GM18519 (cell line): ENCODE measurements around the gene ZP3.
"Not testable (repeated sequence)": the region's sequence is repeated elsewhere in the genome, so short reads cannot be mapped to it uniquely, and the experiment has no call there.

Experiments
- ATAC-seq: cut with Tn5 transposase; IDR thresholded peaks from one replicate; pipeline ENCODE4 v1.9.1; 2021; ENCODE audit warnings: mild to moderate bottlenecking, moderate library complexity; ENCODE audit not compliant: unreplicated experiment, low FRiP score

The ZP3 gene

DNA sequence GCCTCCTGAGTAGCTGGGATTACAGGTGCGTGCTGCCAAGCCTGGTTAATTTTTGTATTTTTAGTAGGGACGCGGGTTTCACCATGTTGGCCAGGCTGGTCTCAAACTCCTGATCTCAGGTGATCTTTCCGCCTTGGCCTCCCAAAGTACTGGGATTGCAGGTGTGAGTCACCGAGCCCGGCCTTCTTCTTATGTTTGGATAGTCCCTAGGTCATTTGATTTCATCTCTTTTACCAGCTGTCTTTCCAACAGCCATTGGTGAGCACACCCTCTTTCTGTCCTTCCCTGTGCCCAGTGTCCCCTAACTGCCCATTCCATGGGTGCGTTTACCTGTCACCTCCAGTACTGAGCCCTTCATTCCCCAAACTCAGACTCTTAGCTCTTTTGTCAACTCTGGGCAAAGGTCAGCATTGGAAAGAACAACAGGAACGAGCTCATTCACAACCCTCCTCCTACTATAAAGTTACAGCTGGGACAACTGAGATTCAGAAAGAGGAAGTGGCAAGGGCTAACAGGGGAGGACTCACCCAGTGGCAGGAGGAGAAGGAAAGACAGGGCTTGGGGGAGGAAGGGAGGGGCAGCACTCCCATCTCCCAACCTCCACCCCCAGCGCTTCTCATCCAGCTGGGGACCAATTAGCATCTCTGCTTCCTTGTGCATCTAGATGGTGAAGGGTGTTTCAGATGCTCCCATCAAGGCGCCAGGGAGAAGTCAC is 20.8 kb upstream of the ZP3 start:
- no peak for ATAC-seq

DNA sequence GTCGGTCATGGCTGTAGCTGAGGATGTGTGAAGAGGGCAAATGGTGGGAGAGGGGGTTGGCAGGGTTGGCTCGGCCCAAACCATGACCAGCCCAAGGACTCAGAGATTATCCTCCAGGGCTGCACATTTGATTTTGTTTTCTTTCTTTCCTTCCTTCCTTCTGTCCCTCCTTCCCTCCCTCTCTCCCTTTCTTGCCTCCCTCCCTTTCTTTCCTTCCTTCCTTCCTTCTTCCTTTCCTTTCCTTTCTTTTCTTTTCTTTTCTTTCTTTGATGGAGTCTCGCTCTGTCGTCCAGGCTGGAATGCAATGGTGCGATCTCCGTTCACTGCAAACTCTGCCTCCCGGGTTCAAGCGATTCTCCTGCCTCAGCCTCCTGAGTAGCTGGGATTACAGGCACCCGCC is 19.0 kb upstream of the ZP3 start:
- ATAC-seq = no peak

DNA sequence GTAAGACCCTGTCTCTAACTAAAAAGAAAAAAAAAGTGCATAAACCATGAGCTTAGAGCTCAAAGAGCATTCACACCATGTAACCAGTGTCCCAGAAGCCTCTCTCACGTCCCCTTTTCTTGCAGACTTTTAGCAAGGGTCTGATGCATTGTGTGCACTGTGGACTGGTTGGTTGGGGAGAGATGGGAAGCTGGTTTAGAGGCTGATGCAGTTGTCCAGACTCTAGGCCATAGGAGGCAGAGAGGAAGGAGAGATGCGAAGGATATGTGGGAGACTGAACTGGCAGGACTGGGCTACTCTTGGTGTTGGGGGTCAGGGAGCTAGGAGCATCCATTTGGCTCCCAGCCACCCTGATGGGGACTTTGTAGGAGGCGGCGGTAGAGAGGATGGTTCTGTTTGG is 17.0 kb upstream of the ZP3 start:
- ATAC-seq = no peak

DNA sequence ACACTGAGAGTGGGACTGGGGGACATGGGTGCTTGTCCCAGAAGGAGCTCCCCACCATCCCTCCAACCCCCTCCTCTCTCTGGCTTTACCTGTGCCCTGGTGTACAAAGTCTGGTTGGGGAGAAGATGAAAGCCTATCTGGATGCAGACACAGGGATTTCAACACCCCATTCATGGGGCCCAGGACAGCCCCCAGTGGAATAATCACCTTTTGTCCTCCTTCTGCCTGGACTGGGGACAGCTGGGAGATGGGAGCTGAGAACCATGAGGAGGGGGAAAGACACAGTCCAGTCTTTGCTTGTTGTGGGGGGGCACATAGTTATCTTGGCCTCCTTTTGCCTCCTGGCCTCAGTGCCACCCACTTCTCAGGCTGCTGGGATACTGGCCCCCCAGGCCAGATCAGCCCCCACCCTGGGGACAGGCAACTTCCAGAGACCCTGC is 16.6 kb upstream of the ZP3 start:
- no peak for ATAC-seq

DNA sequence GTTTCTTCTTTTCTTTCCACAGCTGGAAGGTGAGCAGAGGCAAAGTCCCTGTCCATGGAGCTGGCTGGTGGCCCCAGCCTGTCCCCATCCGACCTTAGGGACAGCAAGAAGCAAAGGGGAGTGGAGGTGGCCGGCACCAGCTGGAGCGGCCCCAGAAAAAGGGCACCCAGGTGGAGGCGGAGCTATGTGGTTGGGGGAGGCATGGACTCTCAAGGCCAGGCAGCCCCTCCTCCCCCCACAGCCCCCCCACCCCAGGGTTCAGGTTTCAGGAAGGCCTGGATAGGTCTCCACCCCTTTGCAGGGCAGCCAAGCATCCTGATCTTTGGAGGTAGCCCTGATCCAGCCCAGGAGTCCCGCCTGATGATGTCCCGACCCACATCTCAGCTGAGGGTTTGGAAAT is 15.2 kb upstream of the ZP3 start, which contains the start of gene SSC4D:
TSS of gene SSC4D (minus strand) at position 161 of the 400 bp plus-strand sequence. CDS start 5,258 bp downstream, outside the sequence.
- ATAC-seq = no peak

DNA sequence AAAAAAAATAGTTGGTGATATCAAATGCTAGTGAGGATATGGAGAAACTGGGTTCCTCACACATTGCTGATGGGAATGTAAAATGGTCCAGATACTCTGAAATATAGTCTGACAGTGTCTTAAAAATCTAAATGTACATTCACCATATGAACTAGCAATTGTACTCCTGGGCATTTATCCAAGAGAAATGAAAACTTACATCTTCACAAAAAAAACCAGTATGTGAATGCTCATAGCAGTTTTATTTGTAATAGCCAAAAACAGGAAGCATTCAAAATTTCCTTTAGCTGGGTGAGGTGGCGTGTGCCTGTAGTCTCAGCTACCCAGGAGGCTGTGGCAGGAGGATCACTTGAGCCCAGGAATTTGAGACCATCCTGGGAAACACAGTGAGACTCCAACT is 13.1 kb upstream of the ZP3 start:
- ATAC-seq = no peak

DNA sequence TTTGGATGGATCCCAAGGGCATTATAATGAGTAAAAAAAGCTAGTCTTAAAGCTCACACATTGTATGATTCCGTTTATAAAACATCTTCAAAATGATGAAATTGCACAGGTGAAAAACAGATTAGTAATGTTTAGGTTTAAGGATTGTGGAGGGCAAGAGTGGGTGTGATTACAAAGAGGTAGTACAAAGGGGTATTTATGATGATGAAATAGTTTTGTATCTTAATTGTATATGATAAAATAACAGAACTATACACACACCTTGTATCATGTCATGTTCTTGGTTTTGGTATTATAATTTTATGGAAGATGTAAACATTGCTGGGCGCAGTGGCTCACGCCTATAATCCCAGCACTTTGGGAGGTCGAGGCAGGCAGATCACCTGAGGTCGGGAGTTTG is 12.5 kb upstream of the ZP3 start:
- no peak for ATAC-seq

DNA sequence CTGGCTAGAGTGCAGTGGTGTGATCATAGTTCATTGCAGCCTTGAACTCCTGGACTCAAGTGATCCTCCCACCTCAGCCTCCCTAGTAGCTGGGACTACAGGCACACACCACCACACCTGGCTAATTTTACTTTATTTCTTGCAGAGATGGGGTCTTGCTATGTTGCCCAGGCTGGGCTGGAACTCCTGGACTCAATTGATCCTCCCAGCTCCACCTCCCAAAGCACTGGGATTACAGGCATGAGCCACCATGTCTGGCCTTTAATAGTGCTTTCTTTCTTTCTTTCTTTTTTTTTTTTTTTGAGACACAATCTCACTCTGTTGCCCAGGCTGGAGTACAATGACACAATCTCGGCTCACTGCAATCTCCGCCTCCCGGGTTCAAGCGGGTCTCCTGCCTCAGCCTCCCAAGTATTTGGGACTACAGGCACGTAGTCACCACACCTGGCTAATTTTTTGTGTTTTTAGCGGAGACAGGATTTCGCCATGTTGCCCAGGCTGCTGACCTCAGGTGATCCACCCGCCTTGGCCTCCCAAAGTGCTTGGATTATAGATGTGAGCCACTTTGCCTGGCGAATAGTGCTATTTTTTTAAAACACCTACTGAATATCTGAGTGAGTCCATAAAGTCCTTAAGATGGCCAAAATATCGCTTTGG is 7.0 kb upstream of the ZP3 start:
- ATAC-seq = not testable (repeated sequence)

DNA sequence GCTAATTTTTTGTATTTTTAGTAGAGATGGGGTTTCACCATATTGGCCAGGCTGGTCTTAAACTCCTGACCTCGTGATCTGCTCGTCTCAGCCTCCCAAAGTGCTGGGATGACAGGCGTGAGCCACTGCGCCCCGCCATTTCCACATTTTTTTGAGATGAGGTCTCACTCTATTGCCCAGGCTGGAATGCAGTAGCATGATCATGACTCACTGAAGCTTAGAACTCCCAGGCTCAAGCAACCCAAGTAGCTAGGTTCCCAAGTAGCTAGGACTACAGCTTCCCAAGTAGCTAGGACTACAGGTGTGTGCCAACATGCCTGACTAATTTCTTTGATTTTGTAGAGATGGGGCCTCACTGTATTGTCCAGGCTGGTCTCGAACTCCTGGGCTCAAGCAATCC is 3.7 kb upstream of the ZP3 start:
- not testable (repeated sequence) for ATAC-seq

DNA sequence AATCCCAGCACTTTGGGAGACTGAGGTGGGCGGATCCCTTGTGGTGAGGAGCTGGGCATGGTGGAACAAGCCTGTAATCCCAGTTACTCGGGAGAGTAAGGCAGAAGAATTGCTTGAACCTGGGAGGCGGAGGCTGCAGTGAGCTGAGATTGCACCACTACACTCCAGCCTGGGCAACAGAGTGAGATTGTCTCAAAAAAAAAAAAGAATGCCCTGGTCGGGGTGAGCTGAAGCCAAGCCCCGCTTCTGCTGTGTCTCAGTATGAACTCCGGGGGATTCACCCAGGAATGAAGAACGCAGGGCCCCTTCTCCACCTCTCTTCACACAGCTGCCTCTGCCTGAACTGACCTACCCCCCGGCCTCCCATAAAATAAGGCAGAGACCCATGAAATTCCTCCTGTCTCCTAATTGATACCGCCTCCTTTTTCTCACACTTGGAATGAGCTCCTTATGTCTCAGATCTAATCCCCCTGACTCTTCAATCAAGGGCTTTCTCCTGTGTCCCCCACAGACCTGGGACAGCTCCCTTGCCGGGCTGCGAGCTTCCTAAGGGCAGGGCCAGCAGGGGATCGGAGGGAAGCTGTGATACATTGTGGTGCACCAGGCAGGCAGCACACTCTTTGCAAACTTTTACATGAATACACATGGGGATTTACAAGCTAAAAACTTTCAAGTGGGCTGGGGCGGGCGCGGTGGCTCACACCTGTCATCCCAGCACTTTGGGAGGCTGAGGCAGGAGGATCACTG is 911 bp upstream of the ZP3 start:
- ATAC-seq = no peak

DNA sequence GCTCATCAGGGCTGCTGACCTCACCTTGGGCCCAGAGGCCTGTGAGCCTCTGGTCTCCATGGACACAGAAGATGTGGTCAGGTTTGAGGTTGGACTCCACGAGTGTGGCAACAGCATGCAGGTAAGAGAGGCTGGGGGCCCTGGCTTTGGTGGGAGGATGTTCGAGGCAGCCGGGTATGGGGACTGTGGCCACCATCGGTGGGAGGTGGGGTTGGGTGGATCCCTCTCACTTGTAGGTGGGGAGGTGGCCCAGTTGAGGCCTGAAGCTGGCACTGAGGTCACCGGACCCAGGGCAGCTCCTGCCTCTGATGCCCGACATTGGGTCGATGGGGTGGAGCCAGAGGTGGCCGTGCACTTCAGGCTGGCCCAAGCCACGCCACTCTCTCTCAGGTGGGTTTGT is 406 bp downstream of the ZP3 start:
- ATAC-seq = no peak

DNA sequence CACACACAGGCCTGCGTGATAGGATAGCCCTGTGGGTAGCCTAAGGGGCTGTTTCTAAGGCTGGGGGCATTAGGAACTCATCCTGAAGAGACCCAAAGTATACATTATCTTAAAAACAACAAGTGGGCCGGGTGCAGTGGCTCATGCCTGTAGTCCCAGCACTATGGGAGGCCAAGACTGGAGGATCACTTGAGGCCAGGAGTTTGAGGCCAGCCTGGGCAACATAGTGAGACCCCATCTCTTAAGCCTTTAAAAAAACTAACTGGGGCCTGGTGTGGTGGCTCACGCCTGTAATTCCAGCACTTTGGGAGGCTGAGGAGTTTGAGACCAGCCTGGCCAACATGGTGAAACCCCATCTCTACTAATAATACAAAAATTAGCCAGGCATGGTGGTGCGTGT is 808 bp downstream of the ZP3 start:
- ATAC-seq = not testable (repeated sequence)

DNA sequence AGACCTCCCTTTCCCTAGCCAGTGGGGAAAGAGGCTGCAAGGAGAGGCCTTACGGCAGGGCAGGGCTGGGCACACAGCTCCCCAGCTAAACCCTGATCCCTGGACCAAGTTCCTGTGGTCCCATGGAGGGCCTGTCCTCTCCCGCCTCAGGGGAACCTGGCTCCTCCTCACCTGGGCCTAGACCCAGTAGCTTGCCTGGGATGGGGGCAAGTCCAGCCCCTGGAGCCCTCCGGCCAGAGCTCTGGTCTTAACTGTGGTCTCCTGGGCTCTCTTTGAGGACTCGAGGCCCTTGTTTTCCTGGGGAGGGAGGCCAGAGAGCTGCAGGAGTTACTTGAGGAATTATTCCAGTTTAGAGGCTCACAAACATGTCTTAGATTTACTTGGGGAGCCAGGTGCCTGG is 1.5 kb downstream of the ZP3 start:
- ATAC-seq = no peak

DNA sequence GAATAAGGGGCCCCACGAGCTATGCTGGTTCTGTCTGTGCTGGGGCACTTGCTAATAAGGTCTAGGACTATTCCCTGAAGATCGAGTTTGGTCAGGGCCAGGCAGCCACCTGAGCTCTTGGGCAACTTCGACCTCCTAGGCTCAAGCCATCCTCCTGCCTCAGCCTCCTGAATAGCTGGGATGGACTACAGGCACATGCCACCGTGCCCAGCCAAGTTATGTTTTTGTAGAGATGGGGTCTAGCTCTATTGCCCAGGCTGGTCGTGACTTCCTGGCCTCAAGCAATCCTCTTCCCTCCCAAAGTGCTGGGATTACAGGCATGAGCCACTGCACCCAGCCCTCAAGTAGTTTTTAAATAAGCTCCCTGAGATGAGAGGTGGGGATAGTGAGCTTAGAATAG is 2.9 kb downstream of the ZP3 start:
- no peak for ATAC-seq

DNA sequence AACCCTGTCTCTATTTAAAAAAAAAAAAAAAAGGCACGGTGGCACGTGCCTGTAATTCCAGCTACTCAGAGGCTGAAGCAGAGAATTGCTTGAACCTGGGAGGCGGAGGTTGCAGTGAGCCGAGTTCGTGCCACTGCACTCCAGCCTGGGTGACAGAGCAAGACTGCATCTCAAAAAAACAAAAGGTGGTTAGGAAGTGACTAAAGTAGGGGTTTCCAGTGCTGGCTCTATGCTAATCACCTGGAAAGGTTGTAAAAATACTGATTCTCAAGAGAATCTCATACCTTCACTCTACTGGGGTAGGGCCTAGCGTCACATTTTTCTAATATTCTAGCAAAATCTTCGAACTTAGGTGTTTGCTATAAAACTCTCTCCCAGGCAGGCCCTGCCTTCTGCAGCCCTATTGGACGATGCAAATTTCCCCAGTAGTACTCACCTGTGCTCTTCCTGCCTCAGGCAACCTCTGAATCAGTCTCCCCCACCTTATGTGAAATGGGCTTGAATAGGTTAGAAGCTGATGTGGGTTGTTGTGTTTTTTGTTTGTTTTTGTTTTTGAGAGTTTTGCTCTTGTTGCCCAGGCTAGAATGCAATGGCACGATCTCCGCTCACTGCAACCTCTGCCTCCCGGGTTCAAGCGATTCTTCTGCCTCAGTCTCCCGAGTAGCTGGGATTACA is 3.5 kb downstream of the ZP3 start:
- ATAC-seq = no peak

DNA sequence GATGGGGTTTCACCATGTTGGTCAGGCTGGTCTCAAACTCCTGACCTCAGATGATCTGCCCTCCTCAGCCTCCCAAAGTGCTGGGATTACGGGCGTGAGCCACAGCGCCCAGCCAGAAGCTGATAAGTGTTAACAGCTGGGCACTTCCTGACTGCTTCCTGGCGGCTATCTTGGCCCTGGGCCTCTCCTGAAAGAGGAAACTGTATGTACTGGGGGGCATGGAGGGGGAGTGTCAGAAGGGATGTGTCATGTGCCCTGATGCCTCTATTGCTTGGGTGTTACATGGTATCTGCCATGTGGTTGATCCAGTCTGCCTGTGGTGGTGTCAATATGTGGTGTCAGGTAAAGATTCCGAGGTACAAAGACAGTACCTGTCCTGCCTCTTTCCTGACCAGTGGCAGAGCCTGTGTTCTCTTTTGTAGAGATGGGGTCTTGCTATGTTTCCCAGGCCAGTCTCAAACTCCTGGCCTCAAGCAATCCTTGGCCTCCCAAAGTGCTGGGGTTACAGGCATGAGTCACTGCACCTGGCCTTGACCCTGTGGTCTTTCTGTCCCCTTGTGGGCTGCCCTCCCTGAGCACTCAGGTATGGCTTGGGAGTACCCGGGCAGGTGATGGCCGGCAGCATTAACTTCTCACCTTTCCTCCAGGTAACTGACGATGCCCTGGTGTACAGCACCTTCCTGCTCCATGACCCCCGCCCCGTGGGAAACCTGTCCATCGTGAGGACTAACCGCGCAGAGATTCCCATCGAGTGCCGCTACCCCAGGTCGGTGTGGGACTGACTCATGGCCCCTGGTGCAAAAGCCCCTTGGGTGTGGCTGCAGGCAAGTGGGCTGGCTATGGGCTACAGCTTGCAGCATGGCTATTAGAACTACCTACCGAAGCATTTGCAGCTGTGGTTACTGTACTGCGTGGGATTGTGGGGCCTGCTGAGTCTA is 4.4 kb downstream of the ZP3 start:
- ATAC-seq = no peak

DNA sequence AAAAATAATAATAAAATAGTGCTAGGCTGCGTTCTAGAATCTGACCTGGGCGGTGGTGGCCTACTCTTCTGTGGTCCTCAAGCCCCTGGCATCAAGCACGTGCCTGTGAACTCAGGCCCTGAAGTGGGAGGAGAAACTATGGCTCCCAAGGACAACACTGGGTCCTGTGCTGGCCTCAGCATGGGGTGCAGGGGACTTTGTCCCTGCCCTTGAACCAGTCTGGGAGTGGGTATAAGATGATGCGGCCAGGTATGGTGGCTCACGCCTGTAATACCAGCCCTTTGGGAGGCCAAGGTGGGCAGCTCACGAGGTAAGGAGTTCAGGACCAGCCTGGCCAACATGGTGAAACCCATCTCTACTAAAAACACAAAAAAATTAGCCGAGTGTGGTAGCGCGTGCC is 5.5 kb downstream of the ZP3 start:
- no peak for ATAC-seq

DNA sequence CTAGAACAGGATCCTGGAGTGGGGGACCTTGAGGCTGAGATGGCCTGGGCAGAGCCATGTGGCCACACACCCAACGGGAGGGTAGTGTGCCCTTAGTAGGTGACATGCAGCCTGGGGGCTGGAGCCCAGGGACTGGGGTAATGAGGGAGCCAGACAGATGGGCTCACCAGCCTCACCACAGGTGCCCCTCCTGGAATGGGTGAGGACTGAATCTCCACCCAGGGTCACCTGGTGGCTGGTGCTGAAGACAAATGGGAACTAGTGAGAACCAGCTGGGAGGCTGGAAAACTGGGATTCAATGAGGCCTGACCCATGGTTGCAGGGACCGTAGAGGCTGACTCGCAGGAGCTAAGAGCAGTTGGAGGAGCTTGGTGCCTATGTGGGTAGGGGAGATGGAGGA is 6.1 kb downstream of the ZP3 start:
- no peak for ATAC-seq

DNA sequence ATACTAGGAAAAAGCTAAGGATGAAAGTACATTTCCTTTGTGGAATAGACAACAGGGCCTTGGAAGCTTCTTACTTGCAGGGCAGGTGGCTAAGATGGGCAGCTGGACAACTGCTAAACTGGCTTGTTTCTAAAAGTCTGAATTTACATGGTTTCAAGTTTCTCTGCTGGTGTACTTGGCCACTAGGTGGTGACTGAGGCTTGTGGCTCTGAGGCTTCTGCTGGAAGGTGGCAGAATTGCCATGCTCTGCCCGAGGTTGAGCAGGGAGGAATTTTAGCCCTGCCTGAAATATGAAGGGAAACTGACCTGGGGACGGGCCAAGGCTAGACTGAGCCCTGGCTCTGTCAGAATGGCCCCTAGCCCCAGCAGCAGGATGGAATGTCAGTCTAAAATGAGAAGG is 13.1 kb downstream of the ZP3 start:
- ATAC-seq = peak; percentile 60
